ENCODE results near the gene RNF4.
"Not testable (repeated sequence)": the region's sequence is repeated elsewhere in the genome, so short reads cannot be mapped to it uniquely, and the experiment has no call there.

The RNF4 gene

GRCh38 chr4:2492970-2493369, 24.1 kb downstream of the RNF4 start:
- no peak for DNase-seq

GRCh38 chr4:2494992-2495391, 26.1 kb downstream of the RNF4 start:
- no peak for DNase-seq

- DNase-seq: no peak
Observed at GRCh38 chr4:2497324-2497723, 28.4 kb downstream of the RNF4 start.

DNA sequence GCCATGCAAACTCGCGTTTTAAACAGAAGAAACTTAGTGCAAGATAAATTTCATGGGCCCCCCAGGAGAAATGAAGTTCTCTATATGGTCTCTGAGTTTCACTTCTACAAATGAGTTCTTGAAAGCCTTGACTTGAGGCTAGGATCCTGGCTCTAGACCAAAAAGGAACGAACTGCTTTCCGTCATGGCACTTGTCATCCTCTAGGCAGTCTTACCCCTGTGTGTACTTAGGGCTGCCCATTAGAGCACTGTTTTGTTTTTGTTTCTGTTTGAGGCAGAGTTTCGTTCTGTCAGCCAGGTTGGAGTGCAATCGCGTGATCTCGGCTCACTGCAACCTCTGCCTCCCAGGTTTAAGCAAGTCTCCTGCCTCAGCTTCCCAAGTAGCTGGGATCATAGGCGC, 29.0 kb downstream of the RNF4 start:
- no peak for DNase-seq

DNA sequence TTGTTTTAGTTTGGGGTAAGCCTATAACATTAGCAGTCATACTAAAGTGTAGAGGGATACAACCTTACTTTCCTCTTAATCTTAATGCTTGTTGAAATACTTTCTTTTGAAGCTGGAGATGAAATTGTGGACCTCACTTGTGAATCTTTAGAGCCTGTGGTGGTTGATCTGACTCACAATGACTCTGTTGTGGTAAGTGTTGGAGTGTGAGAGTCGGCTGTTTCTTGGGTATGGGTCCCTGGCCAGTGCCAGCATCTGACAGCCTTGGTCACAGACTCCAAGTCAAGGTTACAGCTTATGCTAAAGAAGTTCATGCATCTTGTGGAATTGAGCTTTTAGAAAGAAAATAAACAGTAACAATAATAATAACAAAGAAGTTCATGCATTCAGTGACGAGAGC, 31.6 kb downstream of the RNF4 start:
- DNase-seq: peak; percentile 43

GRCh38 chr4:2501034-2501594, 32.2 kb downstream of the RNF4 start:
- DNase-seq: no peak

DNA sequence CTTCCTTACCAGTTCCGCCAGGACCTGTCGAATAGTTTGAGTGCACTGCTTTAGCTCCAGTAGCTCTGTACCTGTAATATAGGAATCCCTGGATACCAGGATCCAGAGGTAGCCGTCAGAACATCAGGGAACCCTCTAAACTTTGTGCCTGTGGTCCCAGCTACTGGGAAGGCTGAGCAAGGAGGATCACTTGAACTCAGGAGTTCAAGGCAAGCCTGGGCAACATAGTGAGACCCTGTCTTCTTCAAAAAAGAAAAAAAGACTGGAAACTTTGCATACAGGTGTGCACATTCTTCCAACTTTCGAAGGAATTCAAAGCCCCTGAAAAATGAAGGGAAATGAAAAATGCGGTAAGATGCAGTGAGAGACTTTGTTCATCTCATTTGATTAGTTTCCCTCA, 34.9 kb downstream of the RNF4 start:
- no peak for DNase-seq

- DNase-seq: no peak
Observed at GRCh38 chr4:2507259-2507658, 38.4 kb downstream of the RNF4 start.

- no peak for DNase-seq
Observed at GRCh38 chr4:2507855-2508254, 38.9 kb downstream of the RNF4 start.

DNA sequence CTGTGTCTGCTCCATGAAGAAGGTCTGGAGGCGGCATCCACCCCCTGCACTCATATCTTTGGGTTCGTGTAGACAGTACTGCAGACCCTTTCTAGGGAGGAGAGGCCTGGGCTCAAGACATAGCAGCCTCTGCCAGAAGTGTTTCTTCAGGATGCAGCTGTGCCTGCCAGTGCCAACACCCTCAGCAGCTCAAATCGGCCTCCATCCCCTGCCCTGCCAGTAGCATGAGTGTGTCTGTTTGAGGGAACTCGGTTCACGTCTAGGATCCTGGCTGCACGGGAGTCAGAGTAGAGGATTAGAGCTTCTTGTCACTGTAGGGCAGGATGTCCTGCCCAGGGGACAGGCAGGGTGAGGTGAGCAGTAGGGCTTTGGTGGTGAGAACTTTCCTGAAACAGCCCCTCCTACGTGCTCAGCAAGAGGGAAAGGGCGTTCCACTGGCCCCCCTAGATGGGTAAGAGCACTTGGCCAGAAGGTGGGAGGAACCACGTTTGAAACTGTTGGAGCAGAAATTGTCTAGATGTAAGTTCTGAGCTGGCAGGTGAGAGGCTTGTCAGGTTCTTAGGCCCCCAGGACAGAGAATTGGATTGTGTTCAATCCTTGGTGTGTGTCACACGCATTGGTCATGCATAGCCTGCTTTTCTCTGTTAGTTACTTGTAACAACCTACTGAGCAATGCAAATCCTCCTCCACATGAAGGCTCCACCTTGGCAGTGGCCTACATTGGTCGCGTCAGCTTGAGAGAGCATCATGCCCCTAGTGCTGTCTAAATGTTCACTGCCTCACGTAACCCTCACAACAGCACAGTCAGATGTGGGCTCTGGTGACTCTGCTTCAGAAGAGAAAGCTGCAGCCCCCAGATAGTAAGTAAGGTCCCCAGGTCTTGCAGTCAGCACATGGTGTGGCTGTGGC, 41.7 kb downstream of the RNF4 start:
- no peak for DNase-seq

DNA sequence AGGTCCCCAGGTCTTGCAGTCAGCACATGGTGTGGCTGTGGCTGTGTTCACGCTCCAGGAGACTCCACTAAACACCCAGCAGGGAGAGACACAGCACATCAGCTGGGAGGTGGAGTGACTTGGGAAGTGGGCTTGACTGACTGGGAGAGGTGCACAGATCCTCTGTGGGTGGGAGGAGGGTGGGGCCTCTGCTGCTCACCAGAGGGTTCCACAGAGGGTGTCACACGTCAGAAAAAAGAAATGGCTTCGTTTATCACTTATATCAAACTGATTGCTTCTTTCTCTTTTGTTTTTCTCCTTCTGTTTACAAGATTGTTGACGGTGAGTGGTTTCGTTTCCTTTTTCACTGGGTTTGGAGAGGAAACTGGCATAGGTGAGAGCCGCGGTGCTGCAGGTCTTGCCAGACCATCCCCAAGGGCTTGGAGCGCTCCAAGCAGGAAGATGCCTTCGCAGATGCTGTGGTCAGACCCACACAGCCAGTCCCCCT, 42.8 kb downstream of the RNF4 start:
- DNase-seq: no peak

DNA sequence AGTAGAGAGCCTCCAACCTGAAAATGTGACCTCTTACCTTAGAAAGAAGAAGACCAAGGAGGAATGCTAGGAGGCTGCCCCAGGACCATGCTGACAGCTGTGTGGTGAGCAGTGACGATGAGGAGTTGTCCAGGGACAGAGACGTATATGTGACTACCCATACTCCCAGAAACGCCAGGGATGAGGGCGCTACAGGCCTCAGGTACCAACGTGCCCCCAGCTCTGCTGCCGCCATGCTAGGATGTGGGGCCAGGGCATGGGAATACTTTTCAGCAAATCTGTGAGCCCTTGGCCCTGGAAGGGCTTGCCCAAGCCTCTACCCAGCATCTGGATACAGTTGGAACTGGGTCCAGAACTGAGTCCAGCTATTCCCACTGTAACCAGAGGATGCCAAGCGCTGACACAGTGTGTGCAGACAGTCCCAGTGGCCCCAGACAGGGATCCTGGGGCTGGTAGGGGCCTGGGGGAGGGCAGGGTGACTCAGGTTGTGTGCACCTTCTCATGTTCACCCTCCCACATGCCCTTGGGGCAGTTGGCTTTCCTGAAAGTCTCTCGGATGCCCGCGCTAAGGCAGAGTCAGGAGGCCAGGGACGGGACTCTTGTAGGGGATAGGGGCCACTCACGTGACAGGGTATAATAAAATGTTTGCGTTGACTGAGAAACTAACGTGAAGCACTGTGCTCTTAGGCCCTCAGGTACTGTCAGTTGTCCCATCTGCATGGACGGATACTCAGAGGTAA, 43.7 kb downstream of the RNF4 start:
- no peak for DNase-seq

DNA sequence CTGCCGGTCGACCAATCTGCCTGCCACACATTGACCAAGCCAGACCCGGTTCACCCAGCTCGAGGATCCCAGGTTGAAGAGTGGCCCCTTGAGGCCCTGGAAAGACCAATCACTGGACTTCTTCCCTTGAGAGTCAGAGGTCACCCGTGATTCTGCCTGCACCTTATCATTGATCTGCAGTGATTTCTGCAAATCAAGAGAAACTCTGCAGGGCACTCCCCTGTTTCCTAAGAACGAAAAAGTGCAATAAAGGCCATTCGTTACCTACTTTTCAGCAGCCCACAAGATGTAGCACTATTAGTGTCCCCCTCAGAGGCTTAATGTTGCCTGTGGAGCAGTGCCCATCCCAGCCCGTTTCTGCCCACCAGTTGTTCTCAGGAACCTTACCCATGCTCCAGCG, 45.3 kb downstream of the RNF4 start:
- DNase-seq: not testable (repeated sequence)

GRCh38 chr4:2514944-2515343, 46.0 kb downstream of the RNF4 start:
- not testable (repeated sequence) for DNase-seq

DNA sequence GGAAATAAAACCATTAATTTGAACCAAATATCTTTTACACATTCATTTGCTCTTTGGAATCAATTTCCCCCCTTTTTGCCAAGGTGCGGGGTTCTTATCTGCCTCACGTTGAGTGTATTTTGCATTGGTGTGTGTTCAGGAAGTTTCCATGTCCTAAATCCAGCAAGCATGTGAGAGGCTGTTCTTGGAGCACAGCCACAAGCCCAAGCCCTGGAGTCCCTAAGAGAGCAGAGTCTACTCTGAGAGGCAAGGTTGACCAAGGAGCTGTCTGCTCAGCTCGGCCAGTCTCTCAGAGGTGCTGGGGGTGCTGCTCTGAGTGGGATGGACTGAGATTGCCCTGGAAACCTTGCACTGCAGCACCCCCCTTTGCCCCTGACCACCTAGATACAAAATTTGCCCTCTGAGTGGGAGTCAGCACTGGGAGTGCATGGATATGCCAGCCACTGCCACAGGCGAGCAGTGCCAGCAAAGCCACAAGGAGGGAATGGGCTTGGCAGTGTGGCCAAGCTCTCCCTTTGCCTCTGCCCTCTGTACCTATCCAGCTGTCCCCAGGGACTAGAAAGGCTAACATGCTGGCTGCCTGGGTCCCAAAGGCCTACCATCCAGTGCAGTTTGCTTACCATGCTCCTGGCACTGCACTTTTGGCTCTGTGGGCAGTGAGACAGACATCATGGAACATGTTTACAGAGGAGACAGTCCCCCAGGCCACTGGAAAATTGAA, 47.1 kb downstream of the RNF4 start:
- DNase-seq: no peak

GRCh38 chr4:2516635-2517034, 47.7 kb downstream of the RNF4 start:
- DNase-seq: no peak

GRCh38 chr4:2526559-2526958, 57.7 kb downstream of the RNF4 start:
- DNase-seq: no peak

DNA sequence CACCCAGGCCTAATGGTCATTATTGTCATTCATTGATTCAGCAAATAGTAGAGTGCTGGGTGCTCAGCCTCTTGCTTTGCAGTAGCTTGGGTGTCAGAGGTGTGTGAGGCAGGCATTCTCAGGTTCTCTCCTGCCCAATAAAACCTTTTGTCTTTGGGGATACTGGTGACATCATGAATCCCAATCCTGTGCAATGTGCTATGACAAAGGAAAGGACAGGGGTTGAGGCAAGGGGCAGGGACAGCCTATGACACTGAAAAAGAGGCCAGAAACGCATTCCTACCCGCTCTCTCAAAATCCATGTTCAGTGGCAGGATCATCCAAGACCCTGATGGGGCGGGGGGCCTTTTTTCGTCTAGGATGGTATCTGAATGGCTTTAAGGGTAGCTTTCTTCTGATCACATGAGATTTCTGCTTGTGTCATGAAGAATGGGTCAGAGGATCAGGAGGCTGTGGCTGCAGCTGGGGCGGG, 66.0 kb downstream of the RNF4 start:
- DNase-seq: no peak

- peak; percentile 57 for DNase-seq
Observed at GRCh38 chr4:2535376-2536192, 66.7 kb downstream of the RNF4 start.

DNA sequence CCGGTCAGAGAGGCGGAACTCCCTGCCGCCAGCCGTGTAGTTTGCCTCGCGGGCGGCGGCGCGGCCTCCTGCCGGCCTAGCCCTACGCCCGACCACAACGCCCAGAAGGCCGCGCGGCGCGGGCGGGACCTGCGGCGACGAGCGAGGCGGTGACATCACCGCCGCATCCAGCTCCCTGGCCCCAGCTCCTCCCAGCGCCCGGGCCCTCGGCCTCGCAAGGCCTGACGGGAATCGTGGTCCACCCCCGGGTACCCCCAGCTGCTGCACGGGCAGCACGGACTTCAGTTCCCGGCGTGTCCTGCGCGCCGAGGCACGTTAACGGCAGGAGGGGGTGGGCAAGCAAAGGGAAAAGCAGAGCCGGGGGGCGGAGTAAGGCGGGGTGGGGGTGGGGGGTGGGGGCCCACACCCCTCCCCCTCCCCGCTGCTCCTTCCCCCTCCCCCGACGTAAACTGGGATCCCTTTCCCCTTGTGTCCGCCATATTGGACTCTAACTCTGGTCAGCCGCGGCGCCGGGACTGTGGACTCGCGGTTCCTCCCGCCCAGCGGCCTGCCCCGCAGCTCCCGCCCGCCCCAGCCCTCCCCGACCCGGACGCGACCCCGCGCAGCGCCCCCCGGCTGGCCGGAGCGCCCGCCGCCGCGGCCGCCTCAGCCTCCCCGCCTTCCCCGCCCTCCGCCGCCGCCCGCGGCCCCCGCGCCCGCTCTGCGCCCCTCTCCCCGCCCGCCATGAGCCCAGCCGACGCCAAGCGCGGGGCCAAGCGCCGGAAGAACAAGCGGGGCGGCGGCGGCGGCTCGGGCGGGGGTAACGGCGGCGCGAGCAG, 67.5 kb downstream of the RNF4 start, which contains the start of gene FAM193A:
Gene FAM193A, plus strand, starts transcription at position 455 of the 818 bp plus-strand sequence. Its CDS starts 269 bp downstream, at position 724.
- peak; percentile 100 for DNase-seq
